MM.1S (cell line): ENCODE measurements around the gene PRICKLE1.

Experiments
- CTCF ChIP-seq: fragments of 300-600 bp; sonication (generic); IDR thresholded peaks from 2 replicates; pipeline ENCODE4 v1.5.1; 2016; ENCODE audit warnings: antibody characterized with exemption, low read length, mixed read lengths
- EZH2 ChIP-seq: fragments of 300-600 bp; sonication (generic); optimal IDR thresholded peaks from 2 replicates; pipeline ENCODE3; 2017; ENCODE audit warnings: low read depth, mild to moderate bottlenecking, antibody characterized with exemption, low read length, mixed read lengths

- TF ChIP-seq CTCF (no peak), EZH2 (no peak)
Observed at GRCh38 chr12:42432517-42433140, 156.9 kb downstream of the PRICKLE1 start.
